GM23248 (cell line): ENCODE measurements around the gene WDR4.

ENCODE experiments used
- EZH2 ChIP-seq: fragments of 200-600 bp; sonication (generic); IDR thresholded peaks from 2 replicates; pipeline ENCODE4 v1.6.1; 2018; ENCODE audit warnings: antibody characterized with exemption, mild to moderate bottlenecking; ENCODE audit not compliant: insufficient read depth, poor library complexity, severe bottlenecking
- EZH2phosphoT487 ChIP-seq: fragments of 200-600 bp; sonication (generic); IDR thresholded peaks from 2 replicates; pipeline ENCODE4 v1.6.1; 2018; ENCODE audit warnings: antibody characterized with exemption, moderate library complexity, mild to moderate bottlenecking, low read depth; ENCODE audit not compliant: insufficient read depth

GRCh38 chr21:42799516-42799915, 79.8 kb downstream of the WDR4 start:
- TF ChIP-seq EZH2 (no peak), EZH2phosphoT487 (no peak)
